HCT116 (cell line): Measurements from ENCODE around the gene PLA2G15. TPM values are rescaled to one million over a fixed set of nuclear protein-coding genes. Genes with fewer than 3 reads are reported as not detected.

ENCODE experiments used
- ATAC-seq: fragments of 200-7000 bp; cut with Tn5 transposase; 2 replicates; pipeline ENCODE4 v1.9.1; 2020; ENCODE audit warnings: mild to moderate bottlenecking, moderate library complexity
- BruUV-seq: library from RNA; stranded (reverse); fragments of 400-500 nt; replicated peaks from 2 replicates; lab custom pipeline; 2021; lab: Mats Ljungman, UMichigan
- CTCF ChIA-PET: fragments of 300-600 bp; sonication (Branson Sonifier 250); formaldehyde crosslinking; loops from one replicate; lab custom pipeline; 2021; ENCODE audit warnings: antibody characterized with exemption; lab: Charles Lee
- POLR2A ChIA-PET: fragments of 300-600, 350-600 bp; sonication (Branson Sonifier 250); formaldehyde crosslinking; loops from one replicate; lab custom pipeline; 2021; ENCODE audit warnings: antibody characterized with exemption; lab: Charles Lee
- RAD21 ChIA-PET, 2 experiments: fragments of 300-600 bp; sonication (Branson Sonifier 250); formaldehyde crosslinking; loops; one replicate each; lab custom pipeline; 2023; ENCODE audit warnings: low total read pairs in 2 of 2; ENCODE audit not compliant: uncharacterized antibody in 2 of 2, unreplicated experiment in 2 of 2, low non-redundant PET in 1 of 2; lab: Charles Lee
- DNase-seq: peaks from one replicate; pipeline ENCODE4 v3.0.0-alpha.2; 2010; ENCODE audit warnings: low read depth, low spot score
- H2AFZ ChIP-seq: fragments of 200-600 bp; shearing (Covaris generic), sonication (generic); 2 replicates; pipeline ENCODE4 v1.6.1; 2017; ENCODE audit warnings: low read depth, mixed run types, mixed read lengths, antibody characterized with exemption, low read length; ENCODE audit not compliant: poor library complexity, severe bottlenecking
- H3K27ac ChIP-seq: 2 replicates; pipeline ENCODE4 v1.5.1; 2012; ENCODE audit warnings: low read depth, low read length
- H3K27me3 ChIP-seq: fragments of 200-600 bp; sonication (generic); 2 replicates; pipeline ENCODE4 v1.6.1; 2016; ENCODE audit warnings: mixed run types, low read length, mixed read lengths; ENCODE audit not compliant: insufficient read depth
- H3K36me3 ChIP-seq, 2 experiments: fragments of 200-500 bp in 1 of 2; fragments of 200-600 bp in 1 of 2; sonication (Bioruptor generic) in 1 of 2; sonication (generic) in 1 of 2; 2 replicates each; pipeline versions ENCODE4 v1.5.1 to v1.6.1; 2014 to 2016; ENCODE audit warnings: low read length in 2 of 2, inconsistent platforms in 1 of 2, mixed read lengths in 1 of 2, mixed run types in 1 of 2; ENCODE audit not compliant: insufficient read depth in 2 of 2, control insufficient read depth in 1 of 2
- H3K4me1 ChIP-seq, 2 experiments: fragments of 200-600 bp in 1 of 2; sonication (generic) in 1 of 2; 2 replicates each; pipeline versions ENCODE4 v1.5.1 to v1.6.1; 2012 to 2017; ENCODE audit warnings: low read length in 2 of 2, inconsistent platforms in 1 of 2, mild to moderate bottlenecking in 1 of 2, mixed read lengths in 1 of 2, mixed run types in 1 of 2, moderate library complexity in 1 of 2; ENCODE audit not compliant: insufficient read depth in 2 of 2, control insufficient read depth in 1 of 2
- H3K4me2 ChIP-seq: fragments of 200-600 bp; sonication (generic); 2 replicates; pipeline ENCODE4 v1.6.1; 2017; ENCODE audit warnings: mixed run types, low read length, mixed read lengths
- H3K4me3 ChIP-seq, 2 experiments: fragments of 200-600 bp in 1 of 2; sonication (generic) in 1 of 2; replicated peaks in 1 of 2; 2 replicates each; pipeline ENCODE4 v1.5.1; 2011 to 2016; ENCODE audit warnings: low read length in 2 of 2, control low read depth in 1 of 2, low read depth in 1 of 2, mild to moderate bottlenecking in 1 of 2, mixed read lengths in 1 of 2, mixed run types in 1 of 2
- H3K79me2 ChIP-seq: fragments of 200-600 bp; sonication (generic); 2 replicates; pipeline ENCODE4 v1.6.1; 2017; ENCODE audit warnings: mild to moderate bottlenecking, mixed run types, low read length, moderate library complexity, mixed read lengths; ENCODE audit not compliant: insufficient read depth
- H3K9ac ChIP-seq: fragments of 200-600 bp; sonication (generic); 2 replicates; pipeline ENCODE4 v1.6.1; 2016; ENCODE audit warnings: low read length, mixed read lengths
- H3K9me2 ChIP-seq: fragments of 200-600 bp; sonication (generic), shearing (Covaris generic); 2 replicates; pipeline ENCODE4 v1.6.1; 2017; ENCODE audit warnings: mixed run types, mild to moderate bottlenecking, moderate library complexity; ENCODE audit not compliant: insufficient read depth
- H3K9me3 ChIP-seq, 2 experiments: fragments of 200-500 bp in 1 of 2; fragments of 200-600 bp in 1 of 2; sonication (Bioruptor generic) in 1 of 2; sonication (generic) in 1 of 2; 2 replicates each; pipeline ENCODE4 v1.6.1; 2014 to 2017; ENCODE audit warnings: low read length in 2 of 2, mixed read lengths in 2 of 2, inconsistent platforms in 1 of 2, low read depth in 1 of 2, mild to moderate bottlenecking in 1 of 2, mixed run types in 1 of 2, moderate library complexity in 1 of 2; ENCODE audit not compliant: control insufficient read depth in 1 of 2, insufficient read depth in 1 of 2
- H4K20me1 ChIP-seq: fragments of 200-600 bp; sonication (generic), shearing (Covaris generic); 2 replicates; pipeline ENCODE4 v1.6.1; 2017; ENCODE audit warnings: mixed run types, mild to moderate bottlenecking, moderate library complexity; ENCODE audit not compliant: insufficient read depth
- CBX3 ChIP-seq: IDR thresholded peaks from 2 replicates; pipeline ENCODE4 v1.6.1; 2012; ENCODE audit warnings: low read depth
- CEBPB ChIP-seq: IDR thresholded peaks from 2 replicates; pipeline ENCODE4 v1.6.1; 2012; ENCODE audit warnings: low read depth
- CTCF ChIP-seq, 3 experiments: fragments of 200-600 bp in 1 of 3; sonication (generic) in 1 of 3; IDR thresholded peaks in 2 of 3; conservative IDR thresholded peaks in 1 of 3; 2 replicates each; pipeline ENCODE4 v1.5.1; 2012 to 2017; ENCODE audit warnings: low read depth in 2 of 3, low read length in 2 of 3, antibody characterized with exemption in 1 of 3, borderline replicate concordance in 1 of 3, control low read depth in 1 of 3, mild to moderate bottlenecking in 1 of 3, mixed read lengths in 1 of 3, mixed run types in 1 of 3, moderate library complexity in 1 of 3; ENCODE audit not compliant: insufficient read depth in 1 of 3
- FOSL1 ChIP-seq: IDR thresholded peaks from 2 replicates; pipeline ENCODE4 v1.6.1; 2012; ENCODE audit warnings: low read depth
- MAX ChIP-seq: IDR thresholded peaks from 2 replicates; pipeline ENCODE4 v1.6.1; 2012
- SP1 ChIP-seq: IDR thresholded peaks from 2 replicates; pipeline ENCODE4 v1.6.1; 2012; ENCODE audit warnings: low read depth
- intact Hi-C: fragments of 100-400 bp; cut with micrococcal nuclease; formaldehyde crosslinking; loops from 2 replicates; pipeline ENCODE4 v1.10.0; 2022
- total RNA-seq: library from RNA; stranded (reverse); gene quantifications from one replicate; pipeline ENCODE4 v1.2.1, GENCODE V29; 2021; ENCODE audit not compliant: unreplicated experiment
- TF ChIP-seq, protein P1 (sequence below): IDR thresholded peaks from 2 replicates; pipeline ENCODE4 v1.6.1; 2011; ENCODE audit warnings: mild to moderate bottlenecking, low read length, moderate library complexity; ENCODE audit not compliant: insufficient replicate concordance; ENCODE audit errors: extremely low read depth

PLA2G15 gene
- total RNA-seq, 1 experiment from 2014 or later: 7.5 TPM

DNA sequence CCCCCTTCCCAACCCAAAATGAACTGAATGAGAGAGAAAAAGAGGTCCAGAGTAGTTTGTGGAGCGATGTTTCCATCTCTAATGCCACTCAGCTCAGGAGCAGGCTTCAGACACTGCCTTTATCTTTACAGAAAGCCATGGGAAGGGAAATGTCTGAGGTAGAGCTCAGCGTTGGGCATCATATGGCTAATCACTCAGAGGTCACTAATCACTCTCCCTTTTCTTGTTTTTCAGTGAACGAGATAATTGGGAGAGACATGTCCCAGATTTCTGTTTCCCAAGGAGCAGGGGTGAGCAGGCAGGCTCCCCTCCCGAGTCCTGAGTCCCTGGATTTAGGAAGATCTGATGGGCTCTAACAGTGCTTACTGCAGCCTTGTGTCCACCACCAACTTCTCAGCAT, 19.1 kb upstream of the PLA2G15 start:
- no peak overlapping the region for H3K4me2 ChIP-seq
- no peak overlapping the region for H2AFZ ChIP-seq
- no peak overlapping the region for H3K9ac ChIP-seq
- ATAC-seq (no peak), DNase-seq (no peak)
- no peaks in the 10 kb centered on the region for H4K20me1 ChIP-seq
- no peaks in the 10 kb centered on the region for H3K27me3 ChIP-seq
- no peaks in the 10 kb centered on the region for H3K9me2 ChIP-seq
- intact Hi-C loops: loop anchor here (10.0 kb wide), 1 partner anchor 341 kb away; the partner anchor contains the start of gene NRN1L
- peaks cover 7 to 31% of the 10 kb centered on the region in 2 experiments; a peak in 3 of 4 replicates for H3K36me3 ChIP-seq
- H3K4me1 ChIP-seq: no peaks in the 10 kb centered on the region; a peak in 1 of 4 replicates
- no TSS peak for BruUV-seq
- ChIA-PET POLR2A (interaction anchor here (0.7 kb wide), 1 partner anchor 11 kb away, joined by 6 read pairs; no protein-coding TSS in a partner anchor), CTCF (interaction anchor here (1.3 kb wide), 1 partner anchor 132 kb away, joined by 3 read pairs; no protein-coding TSS in a partner anchor), RAD21 (no interaction called here)
- H3K9me3 ChIP-seq: no peaks in the 10 kb centered on the region
- TF ChIP-seq MAX: no peak
- no peak overlapping the region for H3K4me3 ChIP-seq
- no peak overlapping the region for H3K27ac ChIP-seq
- H3K79me2 ChIP-seq: no peaks in the 10 kb centered on the region

- DNase-seq (no peak), ATAC-seq (no peak)
- no peak overlapping the region for H3K4me3 ChIP-seq
- H3K27me3 ChIP-seq: no peaks in the 10 kb centered on the region
- ChIA-PET POLR2A (no interaction called here), CTCF (interaction anchor here (1.0 to 1.7 kb wide), 3 partner anchors 10 to 134 kb away, joined by 3 to 12 read pairs (median 4); no protein-coding TSS in a partner anchor), RAD21 (no interaction called here)
- H3K36me3 ChIP-seq: peaks cover 14 to 41% of the 10 kb centered on the region in 2 experiments; a peak in 3 of 4 replicates
- no peak overlapping the region for H3K4me2 ChIP-seq
- H4K20me1 ChIP-seq: no peaks in the 10 kb centered on the region
- H3K9ac ChIP-seq: no peak overlapping the region
- peaks cover 4% of the 10 kb centered on the region; the same call in 1 of the 2 replicates for H3K79me2 ChIP-seq
- no peaks in the 10 kb centered on the region; a peak in 1 of 4 replicates for H3K4me1 ChIP-seq
- H3K9me3 ChIP-seq: no peaks in the 10 kb centered on the region
- BruUV-seq: TSS peak; percentile 24
- intact Hi-C loops: loop anchor here (10.0 kb wide), 1 partner anchor 342 kb away; the partner anchor contains the start of gene NRN1L
- no peak overlapping the region for H2AFZ ChIP-seq
- no peaks in the 10 kb centered on the region for H3K9me2 ChIP-seq
- H3K27ac ChIP-seq: no peak overlapping the region
- TF ChIP-seq CEBPB: no peak
- TF ChIP-seq, protein P1, sequence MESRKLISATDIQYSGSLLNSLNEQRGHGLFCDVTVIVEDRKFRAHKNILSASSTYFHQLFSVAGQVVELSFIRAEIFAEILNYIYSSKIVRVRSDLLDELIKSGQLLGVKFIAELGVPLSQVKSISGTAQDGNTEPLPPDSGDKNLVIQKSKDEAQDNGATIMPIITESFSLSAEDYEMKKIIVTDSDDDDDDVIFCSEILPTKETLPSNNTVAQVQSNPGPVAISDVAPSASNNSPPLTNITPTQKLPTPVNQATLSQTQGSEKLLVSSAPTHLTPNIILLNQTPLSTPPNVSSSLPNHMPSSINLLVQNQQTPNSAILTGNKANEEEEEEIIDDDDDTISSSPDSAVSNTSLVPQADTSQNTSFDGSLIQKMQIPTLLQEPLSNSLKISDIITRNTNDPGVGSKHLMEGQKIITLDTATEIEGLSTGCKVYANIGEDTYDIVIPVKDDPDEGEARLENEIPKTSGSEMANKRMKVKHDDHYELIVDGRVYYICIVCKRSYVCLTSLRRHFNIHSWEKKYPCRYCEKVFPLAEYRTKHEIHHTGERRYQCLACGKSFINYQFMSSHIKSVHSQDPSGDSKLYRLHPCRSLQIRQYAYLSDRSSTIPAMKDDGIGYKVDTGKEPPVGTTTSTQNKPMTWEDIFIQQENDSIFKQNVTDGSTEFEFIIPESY: no peak
- no peak for TF ChIP-seq CTCF (IDR thresholded peaks at IDR 0.05 in 2 of 3, conservative IDR thresholded peaks at IDR 0.05 in 1 of 3; ENCODE audit: borderline replicate concordance in 1 of 3, insufficient read depth in 1 of 3, low read depth in 2 of 3, low read length in 2 of 3)
- no peak for TF ChIP-seq FOSL1
- TF ChIP-seq CBX3: no peak
- TF ChIP-seq SP1: no peak
Measured at GRCh38 chr16:68227183-68227793, 17.9 kb upstream of the PLA2G15 start.
